GM10266 (cell line): Measurements from ENCODE around the gene VPS11.

Source experiments
- DNase-seq: peaks from one replicate; pipeline ENCODE4 v3.0.0; 2012; ENCODE audit errors: extremely low spot score
- CTCF ChIP-seq: IDR thresholded peaks from 2 replicates; pipeline ENCODE4 v1.5.1; 2012; ENCODE audit warnings: mild to moderate bottlenecking, low read depth; ENCODE audit not compliant: control insufficient read depth, insufficient read depth; ENCODE audit errors: missing control alignments

The VPS11 gene

DNA sequence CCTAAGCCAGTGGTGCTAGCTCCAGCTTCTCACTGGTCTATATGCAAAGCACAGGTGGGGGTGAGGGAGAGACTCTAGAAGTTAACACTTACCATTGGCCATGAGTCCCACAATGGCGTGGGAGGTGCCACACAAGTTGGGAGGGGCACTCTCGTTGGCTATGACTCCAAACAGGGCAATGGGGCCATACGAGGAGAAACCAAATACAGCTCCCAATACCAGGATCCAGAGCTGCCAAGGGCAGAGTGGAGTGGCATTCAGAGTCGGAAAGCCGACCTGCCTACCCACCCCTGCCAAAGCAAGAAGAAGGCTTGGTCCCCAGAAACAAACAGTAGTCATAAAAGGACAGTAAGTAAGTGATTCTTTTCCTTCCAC, 42.5 kb upstream of the VPS11 start:
- TF ChIP-seq CTCF: no peak

GRCh38 chr11:119025541-119025940, 42.1 kb upstream of the VPS11 start:
- TF ChIP-seq CTCF: no peak
- no peak for DNase-seq

More for the DNA sequence above, 42.5 kb upstream of the VPS11 start:
- DNase-seq: no peak

DNA sequence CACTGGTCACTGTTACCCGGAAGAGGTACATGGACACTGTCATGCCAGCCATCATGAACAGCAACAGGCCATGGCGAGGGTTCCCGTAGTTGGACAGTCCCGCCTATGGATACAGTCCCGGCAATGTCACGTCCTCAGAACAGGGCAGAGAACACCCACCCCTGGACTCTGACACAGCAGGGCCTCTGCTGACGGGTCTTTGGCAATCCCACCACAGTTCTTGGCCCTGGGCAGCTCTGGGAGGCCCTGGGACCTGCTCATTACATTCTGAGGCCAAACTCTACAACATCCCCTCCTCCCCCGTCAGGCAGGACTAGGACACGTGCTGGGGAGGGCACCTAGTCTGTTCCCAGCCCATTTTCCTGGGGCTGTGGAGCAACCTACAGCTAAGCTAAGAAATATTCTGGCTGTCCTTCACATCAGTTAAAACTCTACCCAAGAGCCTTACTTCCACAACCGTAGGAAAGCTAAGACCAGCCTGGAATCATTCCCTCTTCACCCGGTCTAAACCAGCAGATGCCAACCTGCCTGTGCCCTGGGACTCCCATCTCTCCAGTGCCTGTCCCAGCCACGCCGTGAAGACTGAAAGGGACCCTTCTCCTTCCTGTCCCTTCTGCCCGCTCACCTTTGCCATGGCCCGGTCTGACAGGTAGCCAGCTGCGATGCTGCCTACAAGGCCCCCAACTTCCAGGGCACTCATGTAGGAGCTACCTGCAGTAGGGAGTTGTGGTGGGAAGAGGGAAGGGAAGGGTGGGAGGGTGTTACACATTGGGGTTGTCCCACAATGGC, 41.4 kb upstream of the VPS11 start:
- DNase-seq: no peak
- no peak for TF ChIP-seq CTCF

GRCh38 chr11:119026970-119027369, 40.6 kb upstream of the VPS11 start:
- no peak for TF ChIP-seq CTCF
- DNase-seq: peak; percentile 3

GRCh38 chr11:119027561-119028345, 39.9 kb upstream of the VPS11 start:
- TF ChIP-seq CTCF: no peak
- DNase-seq: peak; percentile 1

GRCh38 chr11:119028346-119029068, 39.1 kb upstream of the VPS11 start:
- DNase-seq: no peak
- no peak for TF ChIP-seq CTCF

DNA sequence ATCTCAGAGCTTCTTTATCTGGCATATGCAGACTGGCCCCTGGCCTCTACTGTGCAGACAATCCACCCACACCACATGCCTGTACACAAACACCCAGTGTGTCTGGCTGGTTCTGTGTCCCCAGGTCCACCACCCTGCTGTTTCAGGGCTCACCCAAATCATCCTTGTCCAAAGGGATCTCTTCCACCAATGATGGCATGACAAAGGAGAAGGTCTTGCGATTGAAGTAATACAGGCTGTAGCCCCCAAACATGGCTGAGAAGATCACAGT, 38.6 kb upstream of the VPS11 start:
- no peak for DNase-seq
- TF ChIP-seq CTCF: no peak
